Kidney (tissue), 14 donors: ENCODE measurements around the gene FAM53A. TPM values are rescaled to one million over a fixed set of nuclear protein-coding genes. Genes with fewer than 3 reads are reported as not detected.

Experiments used
- DNase-seq, 5 donors: peaks; one replicate each; pipeline ENCODE4 v3.0.0-alpha.2; 2013 to 2020
- FAIRE-seq: peaks from 2 replicates; lab custom pipeline; 2012; peaks lifted over from hg19 to GRCh38; lab: Jason Lieb, UNC
- H3K27ac ChIP-seq, 2 donors: one replicate each; pipeline ENCODE4 v1.7.0; 2013; ENCODE audit warnings: low read depth in 2 of 2, low read length in 2 of 2, inconsistent platforms in 1 of 2
- H3K27me3 ChIP-seq: one replicate; pipeline ENCODE4 v1.7.1; 2013; ENCODE audit warnings: low read length, inconsistent platforms; ENCODE audit not compliant: control insufficient read depth, insufficient read depth
- H3K36me3 ChIP-seq, 3 donors: one replicate each; pipeline versions ENCODE4 v1.7.0 to v1.7.1; 2013; ENCODE audit warnings: low read length in 3 of 3, control low read depth in 1 of 3, inconsistent platforms in 1 of 3; ENCODE audit not compliant: insufficient read depth in 3 of 3, control insufficient read depth in 2 of 3
- H3K4me1 ChIP-seq, 3 donors: one replicate each; pipeline versions ENCODE4 v1.7.0 to v1.7.1; 2013; ENCODE audit warnings: low read length in 3 of 3, inconsistent platforms in 1 of 3, low read depth in 1 of 3; ENCODE audit not compliant: control insufficient read depth in 2 of 3, insufficient read depth in 2 of 3
- H3K4me3 ChIP-seq, 3 donors: one replicate each; pipeline versions ENCODE4 v1.7.0 to v1.8.1; 2013; ENCODE audit warnings: low read length in 3 of 3, control low read depth in 1 of 3, inconsistent platforms in 1 of 3
- H3K9ac ChIP-seq, 3 donors: one replicate each; pipeline versions ENCODE4 v1.7.0 to v1.7.1; 2013; ENCODE audit warnings: low read length in 3 of 3, control low read depth in 1 of 3, inconsistent platforms in 1 of 3
- H3K9me3 ChIP-seq, 3 donors: one replicate each; pipeline versions ENCODE4 v1.7.0 to v1.7.1; 2013; ENCODE audit warnings: low read length in 3 of 3, control low read depth in 1 of 3, inconsistent platforms in 1 of 3; ENCODE audit not compliant: control insufficient read depth in 2 of 3, insufficient read depth in 1 of 3
- intact Hi-C: fragments of 100-400 bp; cut with DNase I; formaldehyde crosslinking; loops from one replicate; pipeline ENCODE4 v1.11.1; 2022
- polyA plus RNA-seq: library from polyadenylated mRNA; stranded (reverse); fragments of 350-450 nt; fragmentation: Illumina TruSeq; extraction: RNeasy Lipid Tissue Mini Kit (QIAGEN cat#74804); gene quantifications from one replicate; pipeline ENCODE4 v1.2.3, GENCODE V29; 2014; ENCODE audit warnings: low read depth, low replicate concordance; ENCODE audit not compliant: insufficient read depth
- total RNA-seq: library from RNA; stranded (reverse); fragmentation: NEBNext Ultra II Directional; extraction: Animal tissue kit (Norgen Biotek cat#: 25700); gene quantifications from one replicate; pipeline ENCODE4 v1.2.1, GENCODE V29; 2021
- TF ChIP-seq, protein P1 (sequence below): IDR thresholded peaks from 3 replicates; pipeline ENCODE4 v1.5.1; 2012; ENCODE audit warnings: mild to moderate bottlenecking, moderate library complexity, borderline replicate concordance; ENCODE audit not compliant: insufficient read depth; ENCODE audit errors: extremely low read depth
- donor health status: control.
- donor health status: control.
- donor health status: control.
- donor health status: control.
- donor health status: control.
- donor health status: DM: yes; HTN: yes; CAD: no.
- donor health status: Normal renal cell carcinoma (clear cell type).

The FAM53A gene
- total and polyA plus RNA-seq, 2 donors from 2014 or later = 1.2 to 2.9 TPM

DNA sequence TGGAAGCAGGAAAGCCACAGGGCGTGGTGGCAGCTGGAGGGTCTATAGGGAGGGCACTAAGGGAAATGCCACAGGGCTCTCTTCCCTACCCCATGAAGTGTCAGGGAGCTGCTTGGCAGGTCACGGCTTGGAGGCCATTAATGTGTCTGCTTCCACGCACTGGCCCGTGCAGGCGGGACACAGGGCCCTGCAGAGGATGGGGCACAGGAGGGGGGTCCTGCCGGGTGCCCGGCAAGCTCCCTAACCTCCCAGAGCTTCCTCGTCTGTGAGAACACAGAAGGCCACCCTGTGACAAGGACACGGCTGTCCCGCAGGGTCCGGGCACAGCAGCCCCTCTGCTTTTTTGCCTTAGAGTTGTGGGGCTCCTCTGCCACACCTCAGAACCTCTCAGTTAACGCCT, 25.5 kb downstream of the FAM53A start:
- FAIRE-seq (no peak), DNase-seq (no peak)
- Histone ChIP-seq H3K9ac (no peak overlapping the region), H3K27ac (no peak overlapping the region), H3K4me3 (no peak overlapping the region), H3K36me3 (no peaks in the 10 kb centered on the region), H3K4me1 (no peaks in the 10 kb centered on the region), H3K9me3 (no peaks in the 10 kb centered on the region), H3K27me3 (no peaks in the 10 kb centered on the region)
- TF ChIP-seq, protein P1, sequence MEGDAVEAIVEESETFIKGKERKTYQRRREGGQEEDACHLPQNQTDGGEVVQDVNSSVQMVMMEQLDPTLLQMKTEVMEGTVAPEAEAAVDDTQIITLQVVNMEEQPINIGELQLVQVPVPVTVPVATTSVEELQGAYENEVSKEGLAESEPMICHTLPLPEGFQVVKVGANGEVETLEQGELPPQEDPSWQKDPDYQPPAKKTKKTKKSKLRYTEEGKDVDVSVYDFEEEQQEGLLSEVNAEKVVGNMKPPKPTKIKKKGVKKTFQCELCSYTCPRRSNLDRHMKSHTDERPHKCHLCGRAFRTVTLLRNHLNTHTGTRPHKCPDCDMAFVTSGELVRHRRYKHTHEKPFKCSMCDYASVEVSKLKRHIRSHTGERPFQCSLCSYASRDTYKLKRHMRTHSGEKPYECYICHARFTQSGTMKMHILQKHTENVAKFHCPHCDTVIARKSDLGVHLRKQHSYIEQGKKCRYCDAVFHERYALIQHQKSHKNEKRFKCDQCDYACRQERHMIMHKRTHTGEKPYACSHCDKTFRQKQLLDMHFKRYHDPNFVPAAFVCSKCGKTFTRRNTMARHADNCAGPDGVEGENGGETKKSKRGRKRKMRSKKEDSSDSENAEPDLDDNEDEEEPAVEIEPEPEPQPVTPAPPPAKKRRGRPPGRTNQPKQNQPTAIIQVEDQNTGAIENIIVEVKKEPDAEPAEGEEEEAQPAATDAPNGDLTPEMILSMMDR = no peak
- intact Hi-C loops = no loop called here

DNA sequence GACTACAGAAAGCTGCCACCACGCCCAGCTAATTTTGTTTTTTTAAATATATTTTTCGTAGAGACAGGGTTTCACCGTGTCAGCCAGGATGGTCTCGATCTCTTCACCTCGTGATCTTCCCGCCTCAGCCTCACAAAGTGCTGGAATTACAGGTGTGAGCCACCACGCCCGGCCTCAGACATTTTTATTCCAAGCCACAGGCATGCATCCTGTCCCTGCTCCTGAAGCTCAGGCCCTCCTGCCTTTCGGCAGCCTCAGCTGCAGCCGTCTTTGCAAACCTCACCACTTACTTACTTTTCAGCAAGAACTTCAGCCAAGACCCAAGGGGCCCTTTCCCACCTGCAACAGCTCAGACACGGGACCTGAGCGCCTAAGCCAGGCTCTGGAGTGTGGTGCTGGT, 26.0 kb downstream of the FAM53A start:
- Histone ChIP-seq H3K36me3 (no peaks in the 10 kb centered on the region), H3K27ac (no peak overlapping the region), H3K27me3 (no peaks in the 10 kb centered on the region), H3K4me3 (no peak overlapping the region), H3K9me3 (no peaks in the 10 kb centered on the region), H3K9ac (no peak overlapping the region), H3K4me1 (no peaks in the 10 kb centered on the region)
- intact Hi-C loops = no loop called here
- FAIRE-seq (no peak), DNase-seq (no peak)
- TF ChIP-seq, protein P1 = no peak

DNA sequence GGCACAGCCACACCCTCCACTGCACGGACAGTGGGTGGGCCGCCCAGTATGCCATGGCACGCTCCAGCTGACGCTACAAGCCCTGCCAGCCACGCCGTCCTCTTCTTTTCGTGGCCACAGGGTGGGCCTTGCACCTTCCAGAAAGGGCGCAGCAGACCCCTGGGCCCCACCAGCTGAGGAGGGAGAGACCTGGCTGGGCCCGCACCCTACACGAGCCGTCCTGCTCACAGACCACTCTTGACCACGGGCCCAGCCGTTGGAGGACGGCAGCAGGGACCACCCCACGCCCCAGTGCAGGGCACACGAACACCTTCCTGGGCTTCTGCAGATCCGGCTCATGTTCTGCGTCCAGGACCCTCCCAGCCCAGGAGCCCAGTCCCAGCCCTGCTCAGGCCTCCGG, 27.1 kb downstream of the FAM53A start:
- DNase-seq = no peak
- Histone ChIP-seq H3K4me1 (no peaks in the 10 kb centered on the region), H3K36me3 (no peaks in the 10 kb centered on the region), H3K9me3 (peaks cover 0 to 7% (median 0%) of the 10 kb centered on the region in 3 donors), H3K27ac (no peak overlapping the region), H3K4me3 (no peak overlapping the region), H3K9ac (no peak overlapping the region), H3K27me3 (no peaks in the 10 kb centered on the region)
- intact Hi-C loops = no loop called here
- TF ChIP-seq, protein P1 = no peak
- FAIRE-seq = no peak

DNA sequence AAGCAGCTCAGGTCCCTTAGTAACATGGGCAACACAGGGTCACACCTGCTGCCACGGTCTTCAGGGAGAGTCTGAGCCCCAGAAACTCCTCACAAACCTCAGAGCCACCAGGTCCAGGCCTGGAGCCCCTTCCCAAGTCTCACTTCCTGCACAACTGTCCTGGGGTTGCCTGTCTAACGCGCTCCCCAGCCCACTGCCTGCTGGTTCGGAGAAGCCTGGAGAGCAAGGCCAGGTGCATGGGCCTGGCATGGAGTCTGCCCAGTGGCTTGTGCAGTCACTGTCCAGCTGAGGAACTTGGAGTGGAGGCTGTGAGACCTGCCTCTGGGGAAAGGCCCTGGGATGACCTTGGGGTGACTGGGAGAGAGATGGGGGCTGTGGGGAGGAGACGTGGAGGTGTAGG, 28.0 kb downstream of the FAM53A start:
- Histone ChIP-seq H3K9ac (no peak overlapping the region), H3K4me3 (no peak overlapping the region), H3K9me3 (peaks cover 0 to 7% (median 0%) of the 10 kb centered on the region in 3 donors), H3K4me1 (no peaks in the 10 kb centered on the region), H3K36me3 (no peaks in the 10 kb centered on the region), H3K27me3 (no peaks in the 10 kb centered on the region), H3K27ac (no peak overlapping the region)
- FAIRE-seq (no peak), DNase-seq (no peak)
- intact Hi-C loops = no loop called here
- TF ChIP-seq, protein P1 = no peak
